COLO829 (cell line): ENCODE results near the gene HADHB.
"Not testable (repeated sequence)": the region's sequence is repeated elsewhere in the genome, so short reads cannot be mapped to it uniquely, and the experiment has no call there.

Experiments
- DNase-seq: peaks from one replicate; pipeline ENCODE4 v3.0.0; 2012; ENCODE audit warnings: low spot score

Gene HADHB

GRCh38 chr2:26298286-26298637, 53.5 kb downstream of the HADHB start:
- DNase-seq = no peak

- no peak for DNase-seq
Measured at GRCh38 chr2:26298638-26299393, 54.1 kb downstream of the HADHB start.

- DNase-seq = peak; percentile 33
Measured at GRCh38 chr2:26299471-26300101, 54.8 kb downstream of the HADHB start.

GRCh38 chr2:26300234-26300925, 55.6 kb downstream of the HADHB start:
- peak; percentile 25 for DNase-seq

GRCh38 chr2:26302846-26303245, 58.1 kb downstream of the HADHB start:
- DNase-seq = peak; percentile 44

- not testable (repeated sequence) for DNase-seq
Measured at GRCh38 chr2:26305094-26305493, 60.4 kb downstream of the HADHB start.

- no peak for DNase-seq
Measured at GRCh38 chr2:26305540-26305939, 60.8 kb downstream of the HADHB start.

- no peak for DNase-seq
Measured at GRCh38 chr2:26309921-26310320, 65.2 kb downstream of the HADHB start.

- DNase-seq = no peak
Measured at GRCh38 chr2:26312471-26312870, 67.7 kb downstream of the HADHB start.

- no peak for DNase-seq
Measured at GRCh38 chr2:26313446-26313845, 68.7 kb downstream of the HADHB start.

GRCh38 chr2:26314243-26314642, 69.5 kb downstream of the HADHB start:
- DNase-seq = no peak

- DNase-seq = no peak
Measured at GRCh38 chr2:26316041-26316440, 71.3 kb downstream of the HADHB start.

- no peak for DNase-seq
Measured at GRCh38 chr2:26316845-26317244, 72.1 kb downstream of the HADHB start.

- no peak for DNase-seq
Measured at GRCh38 chr2:26317377-26318105, 72.8 kb downstream of the HADHB start.

GRCh38 chr2:26318950-26319349, 74.2 kb downstream of the HADHB start:
- no peak for DNase-seq

- DNase-seq = not testable (repeated sequence)
Measured at GRCh38 chr2:26324479-26324878, 79.7 kb downstream of the HADHB start.

- no peak for DNase-seq
Measured at GRCh38 chr2:26324903-26325302, 80.2 kb downstream of the HADHB start.

- no peak for DNase-seq
Measured at GRCh38 chr2:26325851-26326250, 81.1 kb downstream of the HADHB start.

- DNase-seq = no peak
Measured at GRCh38 chr2:26326514-26326913, 81.8 kb downstream of the HADHB start.

GRCh38 chr2:26327291-26328272, 82.8 kb downstream of the HADHB start:
- no peak for DNase-seq

GRCh38 chr2:26329083-26329482, 84.3 kb downstream of the HADHB start:
- not testable (repeated sequence) for DNase-seq
